ENCODE results near the gene RNU1-4.
"Not testable (repeated sequence)": the region's sequence is repeated elsewhere in the genome, so short reads cannot be mapped to it uniquely, and the experiment has no call there.

Gene RNU1-4

DNA sequence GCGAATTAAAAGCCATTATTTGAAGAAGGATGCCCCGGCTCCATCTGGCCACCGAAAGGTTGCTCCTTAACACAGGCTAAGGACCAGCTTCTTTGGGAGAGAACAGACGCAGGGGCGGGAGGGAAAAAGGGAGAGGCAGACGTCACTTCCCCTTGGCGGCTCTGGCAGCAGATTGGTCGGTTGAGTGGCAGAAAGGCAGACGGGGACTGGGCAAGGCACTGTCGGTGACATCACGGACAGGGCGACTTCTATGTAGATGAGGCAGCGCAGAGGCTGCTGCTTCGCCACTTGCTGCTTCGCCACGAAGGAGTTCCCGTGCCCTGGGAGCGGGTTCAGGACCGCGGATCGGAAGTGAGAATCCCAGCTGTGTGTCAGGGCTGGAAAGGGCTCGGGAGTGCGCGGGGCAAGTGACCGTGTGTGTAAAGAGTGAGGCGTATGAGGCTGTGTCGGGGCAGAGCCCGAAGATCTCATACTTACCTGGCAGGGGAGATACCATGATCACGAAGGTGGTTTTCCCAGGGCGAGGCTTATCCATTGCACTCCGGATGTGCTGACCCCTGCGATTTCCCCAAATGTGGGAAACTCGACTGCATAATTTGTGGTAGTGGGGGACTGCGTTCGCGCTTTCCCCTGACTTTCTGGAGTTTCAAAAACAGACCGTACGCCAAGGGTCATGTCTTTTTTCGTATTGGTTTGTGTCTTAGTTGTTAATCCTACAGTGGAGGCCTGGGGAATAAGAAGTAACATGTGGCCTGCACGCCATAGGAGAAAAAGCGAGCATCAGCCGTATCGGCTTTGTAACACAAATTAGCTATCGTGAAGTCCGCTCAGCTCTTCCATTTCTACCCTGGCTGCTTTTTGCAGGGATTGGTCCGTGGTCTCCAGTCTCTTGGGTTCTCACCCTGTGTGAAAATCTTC, at the start of gene RNU1-4:
TSS of gene RNU1-4 (plus strand) at position 470 of the 918 bp plus-strand sequence.
- H3K4me3 ChIP-seq (ENCODE audit: low read depth, low read length), result not testable (repeated sequence)

- not testable (repeated sequence) for H3K4me3 ChIP-seq (ENCODE audit: low read depth, low read length)
Observed at GRCh38 chr1:16690971-16691682, 49.2 kb upstream of the RNU1-4 start.

GRCh38 chr1:16692283-16692682, 48.0 kb upstream of the RNU1-4 start:
- H3K4me3 ChIP-seq (ENCODE audit: low read depth, low read length), result not testable (repeated sequence)

DNA sequence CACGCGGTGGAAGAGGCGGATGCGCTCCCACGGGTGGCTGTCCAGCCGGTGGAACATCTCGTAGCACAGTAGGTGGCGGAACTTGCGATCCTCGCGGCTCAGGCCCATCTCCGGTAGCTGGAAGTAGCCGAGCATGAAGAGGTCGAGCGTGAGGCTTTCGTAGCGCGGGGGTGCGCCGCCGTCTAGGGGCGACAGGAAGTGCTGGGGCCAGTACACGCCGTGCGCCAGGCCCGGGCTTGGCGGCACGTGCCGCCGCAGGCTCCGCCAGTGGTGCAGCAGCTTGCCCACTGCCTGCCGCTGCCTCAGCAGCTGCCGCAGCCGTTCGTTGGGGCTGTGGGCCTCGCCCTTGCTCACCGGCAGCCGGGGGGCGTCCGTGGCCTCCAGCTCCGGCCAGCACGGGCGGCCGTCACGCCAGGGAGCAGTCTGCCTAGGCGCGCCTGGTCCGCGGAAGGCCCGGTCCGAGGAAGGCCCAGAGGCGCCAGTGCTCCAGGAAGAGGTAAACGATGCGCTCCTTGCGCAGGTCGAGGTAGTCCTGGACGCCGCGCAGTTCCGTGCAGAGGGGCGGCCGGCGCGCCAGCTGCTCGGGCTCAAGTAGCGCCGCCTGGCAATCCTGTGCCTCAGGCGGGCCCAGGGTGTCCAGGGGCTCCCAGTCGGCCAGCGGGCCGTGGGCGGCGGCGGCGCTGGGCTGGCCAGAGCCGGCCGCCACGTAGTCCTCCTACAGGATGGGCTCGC, 47.4 kb upstream of the RNU1-4 start:
- H3K4me3 ChIP-seq (ENCODE audit: low read depth, low read length), result not testable (repeated sequence)

- H3K4me3 ChIP-seq (ENCODE audit: low read depth, low read length), result not testable (repeated sequence)
Observed at GRCh38 chr1:16693449-16694307, 46.6 kb upstream of the RNU1-4 start.

- H3K4me3 ChIP-seq (ENCODE audit: low read depth, low read length), result not testable (repeated sequence)
Observed at GRCh38 chr1:16694308-16694702, 46.0 kb upstream of the RNU1-4 start.

DNA sequence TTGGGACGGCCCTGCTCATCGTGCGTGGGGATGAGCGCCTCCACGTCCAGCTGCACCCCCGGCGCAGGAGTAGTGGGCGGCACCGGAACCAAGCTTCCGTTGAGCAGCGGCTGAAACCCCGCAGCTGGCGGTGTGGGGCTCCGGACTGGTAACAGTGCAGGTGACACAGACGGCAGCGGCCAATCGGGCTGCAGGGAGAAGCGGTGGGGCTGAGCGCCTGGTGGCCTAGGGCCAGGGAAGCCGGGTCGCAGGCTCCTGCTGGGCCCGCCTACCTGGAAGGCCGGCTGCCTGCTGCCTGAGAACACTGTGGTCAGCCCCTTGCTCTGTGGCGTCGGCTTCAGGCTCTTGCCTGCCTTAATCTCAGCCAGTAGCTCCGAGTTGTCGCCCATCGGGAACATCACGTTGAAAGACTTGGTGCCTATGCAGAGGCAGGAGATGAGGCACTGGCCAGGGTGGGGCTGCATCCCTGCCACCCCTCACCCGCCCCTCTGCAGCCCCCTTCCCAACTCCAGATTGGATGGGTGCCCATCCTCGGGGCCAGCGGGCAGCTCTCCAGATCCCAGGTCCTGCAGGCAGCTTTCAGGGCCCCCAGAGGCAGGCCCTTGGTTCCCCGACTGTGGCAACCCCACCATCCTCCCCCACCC, 43.7 kb upstream of the RNU1-4 start:
- not testable (repeated sequence) for H3K4me3 ChIP-seq (ENCODE audit: low read depth, low read length)

DNA sequence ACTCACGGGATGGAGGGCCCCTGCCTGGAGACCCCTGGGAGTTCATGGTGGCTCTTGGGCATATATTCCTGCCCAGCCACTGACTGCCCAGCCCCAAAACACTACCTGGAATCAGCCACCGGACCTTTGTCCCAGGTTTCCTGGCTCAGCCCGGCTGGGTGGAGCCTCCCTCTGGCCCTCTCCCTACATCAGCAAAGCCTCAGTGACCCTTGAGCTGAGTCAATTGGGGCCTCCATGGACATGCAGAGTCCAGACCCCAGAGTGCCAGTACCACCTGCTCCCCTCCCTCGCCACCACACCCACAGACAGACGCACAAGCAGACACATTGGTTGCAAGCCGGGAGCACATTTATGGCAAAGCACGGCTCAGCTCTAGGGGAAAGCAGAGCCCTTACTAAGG, 43.2 kb upstream of the RNU1-4 start:
- not testable (repeated sequence) for H3K4me3 ChIP-seq (ENCODE audit: low read depth, low read length)

GRCh38 chr1:16699440-16699839, 40.9 kb upstream of the RNU1-4 start:
- H3K4me3 ChIP-seq (ENCODE audit: low read depth, low read length), result not testable (repeated sequence)

DNA sequence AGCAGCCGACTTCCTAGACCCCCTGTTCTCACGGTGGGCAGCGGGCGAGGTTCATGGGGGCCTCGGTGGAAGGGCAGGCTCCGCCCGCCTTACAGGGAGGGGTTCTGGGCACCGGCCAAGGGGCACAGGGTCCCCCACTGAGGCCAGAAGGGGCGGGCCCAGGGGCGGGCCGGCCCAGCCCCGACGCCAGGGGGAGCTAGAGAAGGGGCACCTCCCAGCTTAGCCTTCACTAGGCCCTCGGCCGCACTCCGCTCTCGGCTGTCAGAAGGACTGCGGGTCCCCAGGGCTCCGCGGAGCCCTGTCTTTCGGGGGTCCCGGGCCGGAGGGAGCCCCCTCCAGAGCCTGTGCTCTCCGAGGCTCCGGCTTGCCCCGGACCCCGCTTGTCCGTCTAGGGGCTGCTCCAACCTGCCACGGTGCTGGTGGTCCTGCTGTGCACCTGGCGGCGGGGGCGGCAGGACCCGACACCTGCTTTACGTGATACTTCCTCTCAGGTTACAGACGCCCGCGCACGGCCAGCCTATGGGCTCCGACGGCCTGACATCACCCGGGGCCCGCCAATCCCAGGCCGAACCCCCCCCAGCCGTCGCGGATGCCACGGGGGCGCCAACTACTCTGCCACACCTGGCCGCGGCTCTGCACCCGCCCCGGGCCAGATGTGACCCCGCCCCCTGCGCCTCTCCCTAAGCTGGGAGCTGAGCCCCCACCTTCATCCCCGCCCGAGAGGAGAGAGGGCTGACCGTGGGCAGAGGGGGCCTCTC, 40.0 kb upstream of the RNU1-4 start:
- not testable (repeated sequence) for H3K4me3 ChIP-seq (ENCODE audit: low read depth, low read length)

DNA sequence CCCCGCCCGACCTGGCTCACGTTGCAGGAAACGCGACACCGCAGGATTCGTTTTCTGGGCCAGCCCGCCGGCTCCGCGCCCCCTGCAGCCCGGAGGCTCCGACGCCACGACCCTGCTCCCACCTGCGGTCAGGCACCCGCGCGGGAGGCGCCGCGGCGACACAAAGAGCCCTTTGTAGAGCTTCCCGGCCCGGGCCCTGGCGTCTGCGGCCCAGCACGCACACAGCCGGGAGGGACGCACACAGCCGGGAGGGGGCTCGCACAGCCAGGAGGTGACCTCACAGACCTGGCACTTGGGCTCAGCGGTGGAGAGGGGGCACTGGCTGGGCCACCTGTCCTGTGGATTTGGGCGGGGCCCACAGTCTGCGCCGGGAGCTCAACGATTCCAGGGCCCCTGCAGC, 39.1 kb upstream of the RNU1-4 start:
- H3K4me3 ChIP-seq (ENCODE audit: low read depth, low read length), result not testable (repeated sequence)

DNA sequence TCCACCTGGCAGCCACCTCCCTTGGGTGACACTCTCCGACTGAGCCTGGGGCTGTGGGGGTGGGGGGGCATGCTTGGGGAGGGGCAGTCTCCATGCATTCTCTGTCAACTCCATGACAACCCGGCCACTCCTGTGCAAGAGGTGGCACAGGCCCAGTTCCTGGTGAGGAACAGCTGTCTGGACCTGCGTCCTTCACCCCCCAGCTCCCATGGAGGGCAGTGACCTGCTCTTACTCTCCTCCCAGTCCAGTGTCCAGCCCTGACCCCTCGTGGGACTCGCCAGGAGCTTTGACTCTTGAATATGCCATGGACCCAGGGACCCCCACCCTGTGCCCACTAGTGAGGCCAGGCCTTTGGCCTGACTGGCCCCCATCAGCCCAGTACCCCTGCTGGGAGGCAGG, 38.0 kb upstream of the RNU1-4 start:
- H3K4me3 ChIP-seq (ENCODE audit: low read depth, low read length), result not testable (repeated sequence)

DNA sequence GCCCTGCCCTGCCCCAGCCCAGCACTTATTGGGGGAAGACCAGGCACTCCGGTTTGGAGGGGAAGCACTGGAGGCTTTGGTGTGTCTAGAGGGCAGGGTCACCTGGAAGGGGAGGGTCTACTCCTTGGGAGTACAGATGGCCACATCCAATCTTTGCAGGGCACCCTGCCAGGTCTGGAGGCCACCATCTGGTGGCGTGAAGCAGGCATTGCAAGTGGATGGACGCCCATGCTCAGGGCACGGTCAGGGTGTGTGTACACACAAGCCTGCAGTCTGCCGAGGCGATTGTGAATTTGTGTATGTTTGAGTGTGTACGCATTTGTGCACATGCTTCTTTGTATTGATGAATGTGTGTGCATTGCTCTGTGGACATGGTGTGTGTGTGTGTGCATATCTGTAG, 37.2 kb upstream of the RNU1-4 start:
- H3K4me3 ChIP-seq (ENCODE audit: low read depth, low read length), result not testable (repeated sequence)

GRCh38 chr1:16703602-16704001, 36.7 kb upstream of the RNU1-4 start:
- not testable (repeated sequence) for H3K4me3 ChIP-seq (ENCODE audit: low read depth, low read length)

DNA sequence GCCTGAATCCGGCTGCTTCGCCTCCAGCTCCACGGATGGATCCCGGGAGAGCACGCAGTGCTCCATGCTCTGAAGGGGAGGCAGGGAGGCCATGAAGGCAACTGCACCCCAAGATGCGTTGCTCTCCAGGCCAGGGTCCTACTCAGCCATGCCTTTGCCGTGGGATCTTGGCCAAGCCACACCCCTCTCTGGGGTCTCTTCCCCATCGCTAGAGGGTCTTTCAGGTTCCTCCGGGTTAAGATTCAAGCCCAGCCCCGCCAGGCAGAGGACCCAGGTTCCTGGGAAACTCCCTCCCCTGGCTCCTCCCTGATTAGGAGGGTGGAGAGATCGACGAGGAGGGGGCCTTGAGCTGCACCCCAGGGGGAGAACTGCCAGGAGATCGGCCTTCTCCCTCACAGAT, 36.2 kb upstream of the RNU1-4 start:
- not testable (repeated sequence) for H3K4me3 ChIP-seq (ENCODE audit: low read depth, low read length)

DNA sequence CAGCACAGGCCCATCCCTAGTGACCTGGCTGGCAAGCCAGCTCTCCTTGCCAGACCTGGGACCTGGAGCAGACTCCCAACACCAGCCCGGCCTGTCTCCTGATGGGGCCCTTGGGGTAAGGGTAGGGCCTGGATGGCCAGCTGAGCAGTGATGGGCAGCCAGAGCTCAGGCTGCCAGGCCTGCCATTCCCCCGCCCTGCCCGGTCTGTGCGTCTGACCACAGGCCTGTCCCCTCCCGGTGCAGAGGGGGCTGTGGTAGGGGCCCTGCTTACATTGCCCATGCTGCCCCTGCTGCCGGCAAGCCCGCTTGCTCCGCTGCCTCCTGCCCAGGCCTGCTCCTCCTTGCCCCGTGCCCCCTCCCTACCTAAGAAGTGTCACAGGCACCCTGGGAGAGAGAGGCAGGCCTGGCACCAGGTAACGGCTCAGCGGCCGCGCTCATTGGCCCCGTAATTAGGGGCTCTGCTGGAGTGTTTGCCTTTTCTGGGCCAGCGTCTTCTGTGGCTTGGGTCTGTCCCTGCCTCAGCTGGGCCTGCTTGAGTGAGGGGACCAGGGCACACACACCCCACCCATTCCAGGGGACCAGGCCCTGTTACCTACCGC, 35.7 kb upstream of the RNU1-4 start:
- not testable (repeated sequence) for H3K4me3 ChIP-seq (ENCODE audit: low read depth, low read length)

GRCh38 chr1:16706302-16706701, 34.0 kb upstream of the RNU1-4 start:
- H3K4me3 ChIP-seq (ENCODE audit: low read depth, low read length), result not testable (repeated sequence)

All from GM12875 (cell line).